Hematopoietic multipotent progenitor cell treated with erythropoietin and hydrocortisone succinate and interleukin-3 and kit ligand, for 6 days (in vitro differentiated cells): ENCODE results near the gene CTXN3.
"Not testable (repeated sequence)": the region's sequence is repeated elsewhere in the genome, so short reads cannot be mapped to it uniquely, and the experiment has no call there.

Source experiments
- DNase-seq: peaks from one replicate; pipeline ENCODE4 v3.0.0-alpha.2; 2015

The CTXN3 gene

DNA sequence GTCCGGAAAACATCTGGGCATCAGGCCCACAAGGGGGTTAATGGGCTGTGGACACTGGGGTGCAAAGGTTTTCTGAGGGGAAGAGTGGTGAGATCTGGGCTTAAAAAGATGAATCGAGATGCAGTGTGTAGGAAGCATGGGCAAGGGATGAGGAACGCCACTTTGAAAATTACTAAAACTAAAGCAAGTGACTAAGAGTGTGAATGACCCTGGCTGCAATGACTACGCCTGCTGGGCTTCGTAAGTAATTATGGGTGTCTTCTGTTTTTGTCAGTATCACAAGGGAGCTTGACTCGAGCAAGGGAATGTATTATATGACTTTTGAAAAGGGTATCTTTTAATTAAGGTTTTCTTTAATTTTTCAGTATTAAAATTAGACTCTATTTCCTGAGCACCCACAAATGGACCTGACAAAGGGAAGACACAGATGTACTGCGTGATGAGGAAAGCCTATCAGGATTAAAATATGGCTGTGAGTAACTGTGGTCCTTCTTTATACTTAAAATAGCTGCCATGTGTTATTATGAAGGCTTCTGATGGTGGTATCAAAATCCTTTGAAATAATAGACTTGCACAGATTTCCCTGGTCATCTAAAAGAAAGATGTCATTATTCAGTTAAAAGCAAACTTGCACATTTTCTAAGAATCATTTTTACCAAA lies 4.2 kb downstream of the CTXN3 start:
- DNase-seq: no peak

DNA sequence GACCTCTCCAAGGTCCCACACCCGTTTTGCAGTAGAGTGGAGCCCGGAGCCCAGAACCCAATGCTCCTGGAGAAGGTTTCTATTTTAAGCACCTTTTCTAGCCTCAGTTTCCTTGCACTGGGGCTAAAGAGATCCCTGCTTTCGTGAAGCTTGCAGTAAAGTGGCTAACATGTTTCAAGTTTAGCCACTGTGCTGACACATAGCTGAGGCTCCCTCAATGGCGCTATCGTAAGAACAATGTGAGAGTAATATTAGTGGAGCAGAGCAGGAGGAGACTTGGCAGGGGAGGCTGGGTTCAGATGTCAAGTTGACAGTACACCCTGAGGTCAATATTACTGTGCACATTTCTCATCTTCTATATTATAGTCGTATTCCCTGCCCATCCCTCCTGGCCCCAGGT lies 7.9 kb downstream of the CTXN3 start:
- DNase-seq: no peak

GRCh38 chr5:127660047-127660733 lies 11.3 kb downstream of the CTXN3 start:
- DNase-seq: no peak

- DNase-seq: no peak
Measured at GRCh38 chr5:127664093-127664492, 15.2 kb downstream of the CTXN3 start.

DNA sequence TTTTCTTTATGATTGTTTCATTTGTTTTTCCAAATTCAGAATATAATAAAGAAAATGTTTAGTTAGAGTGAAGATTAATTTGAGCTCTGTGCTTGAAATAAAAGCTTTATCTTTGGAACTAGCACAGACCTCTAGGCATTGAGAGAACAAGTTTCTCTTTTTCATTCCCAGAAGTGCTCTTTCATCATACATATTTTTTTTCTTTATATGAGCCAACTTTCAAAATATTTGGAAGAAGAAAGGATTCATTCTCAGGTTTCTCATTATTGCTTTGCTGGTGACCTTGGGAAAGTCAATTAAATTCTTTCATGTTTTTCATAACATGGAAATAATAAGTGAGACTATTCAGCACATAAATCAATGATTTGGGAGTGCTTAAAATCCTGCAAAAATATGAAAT lies 16.8 kb downstream of the CTXN3 start:
- DNase-seq: no peak

- DNase-seq: no peak
Measured at GRCh38 chr5:127666043-127666716, 17.3 kb downstream of the CTXN3 start.

GRCh38 chr5:127667926-127668325 lies 19.0 kb downstream of the CTXN3 start:
- DNase-seq: no peak

DNA sequence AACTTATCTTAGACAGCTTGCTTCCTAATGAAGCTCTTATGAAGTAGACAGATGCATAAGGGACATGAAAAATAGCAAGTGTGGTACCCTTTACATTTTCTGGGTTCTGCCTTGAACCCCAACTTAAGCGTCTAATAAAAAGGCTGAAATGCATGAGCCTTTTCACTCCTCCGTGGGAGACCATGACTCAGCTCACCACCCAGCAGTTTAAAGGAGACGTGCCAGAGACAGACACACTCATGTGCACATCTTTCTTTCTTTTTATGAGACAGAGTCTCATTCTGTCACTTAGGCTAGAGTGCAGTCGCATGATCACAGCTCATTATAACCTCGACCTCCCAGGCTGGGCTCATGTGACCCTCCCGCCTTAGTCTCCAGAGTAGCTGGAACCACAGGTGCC lies 22.3 kb downstream of the CTXN3 start:
- no peak for DNase-seq

DNA sequence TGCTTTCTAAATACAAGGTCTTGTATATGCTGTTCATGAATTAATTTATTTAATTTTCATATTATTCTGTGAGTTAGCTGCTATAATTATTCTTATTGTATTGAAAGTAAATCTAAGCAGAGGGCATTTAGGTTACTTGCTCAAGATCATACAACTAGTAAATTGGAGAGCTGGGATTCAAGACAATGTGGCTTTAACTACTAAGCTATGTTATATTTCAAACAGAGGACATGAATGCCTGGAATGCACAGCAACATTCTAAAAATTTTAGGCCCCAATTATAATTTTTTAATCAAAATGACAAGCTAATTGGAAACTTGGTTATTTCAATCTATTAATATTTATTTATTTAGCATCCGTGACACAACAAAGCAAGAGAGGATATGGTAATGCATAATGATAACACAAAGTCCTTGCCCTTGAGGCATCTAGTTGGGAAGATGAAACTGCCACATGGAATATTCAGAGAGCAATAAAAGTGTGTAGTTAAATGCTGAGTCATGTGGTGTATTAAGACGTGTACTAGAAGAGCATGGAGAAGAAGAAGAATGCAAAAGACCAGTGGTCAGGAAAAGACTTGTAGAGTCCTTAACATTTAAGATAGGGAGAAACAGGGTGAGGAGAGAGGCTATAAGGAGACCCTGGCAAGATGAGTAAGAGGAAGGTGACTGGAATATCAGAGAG lies 24.4 kb downstream of the CTXN3 start:
- no peak for DNase-seq

GRCh38 chr5:127676951-127677350 lies 28.1 kb downstream of the CTXN3 start:
- not testable (repeated sequence) for DNase-seq

GRCh38 chr5:127679691-127680330 lies 30.9 kb downstream of the CTXN3 start:
- DNase-seq: not testable (repeated sequence)

DNA sequence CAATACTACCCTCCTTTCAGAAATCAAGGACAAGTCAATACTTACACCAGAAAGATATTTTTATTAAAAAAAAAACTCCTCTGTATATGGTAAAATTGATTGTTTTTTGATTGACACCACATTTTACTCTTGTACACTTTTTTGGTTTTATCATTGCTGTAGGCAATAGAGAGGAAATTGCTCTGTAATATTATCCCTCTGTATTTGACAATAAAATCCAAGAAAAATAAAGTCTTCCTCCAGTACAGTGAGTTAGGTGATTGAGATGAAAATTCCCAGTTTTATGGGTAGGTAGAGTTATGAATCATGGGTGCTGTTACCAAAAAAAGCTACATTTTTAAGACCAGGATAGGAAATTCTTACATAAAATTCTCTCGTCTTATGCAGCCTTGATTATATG lies 31.7 kb downstream of the CTXN3 start:
- no peak for DNase-seq

- no peak for DNase-seq
Measured at GRCh38 chr5:127683008-127683407, 34.1 kb downstream of the CTXN3 start.

- DNase-seq: no peak
Measured at GRCh38 chr5:127684726-127685467, 36.0 kb downstream of the CTXN3 start.

- DNase-seq: no peak
Measured at GRCh38 chr5:127685662-127686061, 36.8 kb downstream of the CTXN3 start.

GRCh38 chr5:127686424-127686823 lies 37.5 kb downstream of the CTXN3 start:
- DNase-seq: no peak

DNA sequence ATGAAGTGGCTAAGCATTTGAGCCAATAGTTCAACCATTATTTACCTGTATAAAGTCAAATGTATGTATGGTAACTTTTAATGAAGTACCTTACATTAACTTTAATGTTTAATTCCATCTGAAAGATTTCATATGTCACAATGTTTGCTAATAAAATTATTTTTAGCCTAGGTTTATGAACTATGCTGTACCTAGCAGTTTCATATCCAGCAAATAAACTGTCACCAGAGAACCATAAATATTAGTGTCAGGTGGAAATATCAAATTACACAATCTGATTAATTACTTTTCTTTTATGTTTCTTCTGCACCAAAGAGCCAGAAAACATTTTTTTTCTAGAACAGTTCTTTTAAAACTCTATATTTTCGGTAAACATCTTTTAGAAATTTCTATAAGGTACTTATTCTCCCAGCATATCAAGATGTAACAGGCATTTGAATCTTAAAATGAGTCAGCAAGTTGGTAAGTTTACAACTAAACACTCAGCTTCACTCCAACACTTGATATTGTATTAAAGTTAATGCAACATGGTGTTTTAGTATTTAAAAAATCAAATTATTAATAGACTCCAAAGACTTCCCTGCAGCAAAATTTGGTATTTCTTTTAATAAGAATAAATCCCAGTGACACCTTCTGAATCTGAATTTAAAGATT lies 45.8 kb downstream of the CTXN3 start:
- no peak for DNase-seq

- DNase-seq: no peak
Measured at GRCh38 chr5:127695346-127695745, 46.5 kb downstream of the CTXN3 start.

DNA sequence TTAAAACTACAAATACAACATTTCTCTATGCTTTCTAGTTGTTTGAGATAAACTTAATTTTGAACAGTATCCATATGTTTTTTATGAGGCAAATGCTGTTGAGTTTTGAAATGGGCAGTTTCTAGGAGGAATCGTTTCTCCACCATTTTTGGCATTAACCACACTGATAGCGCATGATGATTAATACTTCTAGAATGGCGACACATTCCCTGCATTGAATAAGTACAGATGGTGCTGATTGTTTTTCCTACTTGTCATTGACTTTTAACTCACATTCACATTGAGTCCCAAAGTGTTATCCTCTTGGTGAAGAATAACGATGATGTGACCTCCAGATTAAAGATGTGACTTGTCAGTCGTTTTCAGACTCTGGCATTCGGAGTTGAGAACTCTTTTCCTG lies 47.8 kb downstream of the CTXN3 start:
- no peak for DNase-seq

DNA sequence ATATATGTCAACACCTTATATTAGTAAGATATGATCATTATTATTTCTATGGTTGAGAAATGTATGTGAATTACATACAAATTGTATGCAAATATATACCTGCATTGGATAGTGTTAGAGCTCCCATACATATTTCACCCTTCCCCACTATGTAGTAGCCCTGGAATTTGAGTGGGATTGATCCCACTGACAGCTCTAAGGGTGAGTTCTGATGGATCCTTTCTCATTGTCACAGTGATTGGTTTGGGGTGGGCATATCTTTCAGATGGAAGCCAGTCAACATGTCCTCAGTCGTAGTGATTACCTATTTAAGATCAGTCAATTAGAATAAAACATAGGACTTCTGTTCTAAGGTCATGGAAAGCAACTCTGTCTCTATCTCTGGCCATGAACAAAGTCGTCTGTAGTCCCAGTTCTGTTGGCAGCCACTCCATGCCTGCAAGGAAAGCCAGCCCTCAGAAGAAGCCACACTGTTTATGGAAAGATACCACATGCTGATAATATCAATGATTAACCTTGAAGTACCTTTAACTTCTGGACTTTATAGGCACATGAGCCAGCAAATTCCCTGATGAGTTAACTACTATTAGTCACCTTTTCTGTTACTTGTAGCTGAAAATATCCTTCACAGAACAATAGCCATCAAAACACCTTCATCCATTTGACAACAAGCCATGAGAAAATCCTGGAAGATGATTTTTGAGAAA lies 49.2 kb downstream of the CTXN3 start:
- DNase-seq: no peak

DNA sequence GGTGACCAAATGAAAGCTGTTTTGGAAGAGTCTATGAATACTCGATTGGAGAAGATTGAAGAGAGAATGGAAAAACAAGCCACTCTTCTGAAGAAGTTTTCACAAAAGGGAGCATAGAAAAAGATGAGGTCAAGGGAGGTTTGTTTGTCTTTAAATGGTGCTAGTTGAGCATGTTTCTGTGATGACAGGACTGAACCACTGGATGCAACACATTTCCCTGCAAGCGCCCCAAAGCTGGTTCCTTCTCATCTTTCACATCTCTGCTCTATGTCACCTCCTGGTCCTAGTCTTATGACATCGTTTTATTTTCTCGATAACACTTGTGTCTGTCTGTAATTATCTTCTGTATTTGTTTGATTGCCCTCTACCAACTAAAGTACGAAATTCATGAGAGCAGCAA lies 50.5 kb downstream of the CTXN3 start:
- DNase-seq: no peak
